Measurements from ENCODE around the gene MTR. TPM values are rescaled to one million over a fixed set of nuclear protein-coding genes. Genes with fewer than 3 reads are reported as not detected.

MTR gene
- 10 to 100 TPM; 35.2 to 37.0 TPM for total RNA-seq
- 20.2 TPM for polyA plus RNA-seq (2013, experiment 1 of 2)
- polyA plus RNA-seq (2013, experiment 2 of 2), result 23.6 TPM
- 71.8 to 345 (median 220) reads per million in 172 experiments for total RNA-seq

- Histone ChIP-seq H3K4me3 (ENCODE audit: low read length) (peak within 1 kb of the TSS; percentile 89), H3K4me1 (ENCODE audit: insufficient read depth, low read length) (peaks cover 23% of the 10 kb centered on the region), H3K27me3 (ENCODE audit: control insufficient read depth in 1 of 2, insufficient read depth in 2 of 2, low read length in 2 of 2) (peaks cover 0 to 4% of the 10 kb centered on the region in 2 experiments), H3K9me3 (ENCODE audit: control insufficient read depth in 1 of 2, insufficient read depth in 1 of 2, low read length in 2 of 2) (no peaks in the 10 kb centered on the region), H3K36me3 (ENCODE audit: insufficient read depth, low read length) (peaks cover under 1% of the 10 kb centered on the region), H3K27ac (ENCODE audit: low read depth in 1 of 2, low read length in 2 of 2) (peak within 1 kb of the TSS; percentile 88 to 99)
- TF ChIP-seq, protein P1, sequence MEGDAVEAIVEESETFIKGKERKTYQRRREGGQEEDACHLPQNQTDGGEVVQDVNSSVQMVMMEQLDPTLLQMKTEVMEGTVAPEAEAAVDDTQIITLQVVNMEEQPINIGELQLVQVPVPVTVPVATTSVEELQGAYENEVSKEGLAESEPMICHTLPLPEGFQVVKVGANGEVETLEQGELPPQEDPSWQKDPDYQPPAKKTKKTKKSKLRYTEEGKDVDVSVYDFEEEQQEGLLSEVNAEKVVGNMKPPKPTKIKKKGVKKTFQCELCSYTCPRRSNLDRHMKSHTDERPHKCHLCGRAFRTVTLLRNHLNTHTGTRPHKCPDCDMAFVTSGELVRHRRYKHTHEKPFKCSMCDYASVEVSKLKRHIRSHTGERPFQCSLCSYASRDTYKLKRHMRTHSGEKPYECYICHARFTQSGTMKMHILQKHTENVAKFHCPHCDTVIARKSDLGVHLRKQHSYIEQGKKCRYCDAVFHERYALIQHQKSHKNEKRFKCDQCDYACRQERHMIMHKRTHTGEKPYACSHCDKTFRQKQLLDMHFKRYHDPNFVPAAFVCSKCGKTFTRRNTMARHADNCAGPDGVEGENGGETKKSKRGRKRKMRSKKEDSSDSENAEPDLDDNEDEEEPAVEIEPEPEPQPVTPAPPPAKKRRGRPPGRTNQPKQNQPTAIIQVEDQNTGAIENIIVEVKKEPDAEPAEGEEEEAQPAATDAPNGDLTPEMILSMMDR (IDR thresholded peaks at IDR 0.05), result no peak
- H3K9me3 Mint-ChIP-seq, result no peaks in the 10 kb centered on the region
- DNase-seq (peak; percentile 91 to 98 (median 95)), ATAC-seq (ENCODE audit: poor library complexity) (peak; percentile 91)
- H3K36me3 Mint-ChIP-seq (ENCODE audit: low read depth), result peaks cover 25% of the 10 kb centered on the region
- POLR2A ChIA-PET, result interaction anchor here (0.6 to 2.0 kb wide), 18 partner anchors 9 to 1634 kb away, joined by 3 to 16 read pairs (median 5); partner anchors contain the start of genes B3GALNT2, HEATR1 and RBM34
- peaks cover 48% of the 10 kb centered on the region for H3K4me1 Mint-ChIP-seq (ENCODE audit: low read depth)
- peaks cover 9% of the 10 kb centered on the region for H3K27me3 Mint-ChIP-seq
- peak within 1 kb of the TSS; percentile 97 for H3K27ac Mint-ChIP-seq
- peak within 1 kb of the TSS; percentile 92 for H3K4me3 Mint-ChIP-seq
- CTCF ChIA-PET, result interaction anchor here (1.5 to 1.6 kb wide), 2 partner anchors 36 to 510 kb away, joined by 4 to 5 read pairs; no protein-coding TSS in a partner anchor
- intact Hi-C loops (cut with DNase I, micrococcal nuclease), result loop anchor here in 1 of 2 experiments (2.0 to 10.0 kb wide), 4 partner anchors 273 to 1280 kb away; partner anchors contain the start of genes ERO1B, LGALS8 and LYST
Observed at GRCh38 chr1:236795035-236795756, at the start of gene MTR. TSS of gene MTR (plus strand) at chr1:236795292. CDS start at chr1:236795704, 412 bp downstream.

DNA sequence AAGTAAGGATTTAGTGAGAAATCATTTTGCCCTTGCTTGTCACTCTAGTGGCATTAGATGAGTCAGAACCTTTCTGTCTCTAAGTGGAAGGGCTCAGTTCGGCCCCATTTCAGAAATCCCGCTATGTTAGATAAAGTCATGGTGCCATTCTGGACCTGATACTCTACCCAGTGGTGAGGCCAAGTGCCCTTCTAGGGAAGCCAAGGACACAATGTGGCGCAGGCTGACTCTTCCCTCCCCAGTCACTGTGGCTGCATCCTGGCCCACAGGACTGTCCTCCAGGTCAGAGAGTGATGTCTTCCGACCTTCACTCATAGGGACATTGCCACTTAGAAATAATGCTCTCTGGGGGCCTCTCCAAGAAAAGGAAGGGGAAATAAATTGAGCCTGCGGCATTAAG lies 48.3 kb upstream of the MTR start:
- ATAC-seq (ENCODE audit: poor library complexity), result no peak

GRCh38 chr1:236747311-236747985 lies 47.6 kb upstream of the MTR start:
- no peaks in the 10 kb centered on the region for H3K9me3 ChIP-seq (ENCODE audit: control insufficient read depth in 1 of 2, insufficient read depth in 1 of 2, low read length in 2 of 2)
- H3K36me3 ChIP-seq (ENCODE audit: insufficient read depth, low read length), result no peaks in the 10 kb centered on the region
- no peaks in the 10 kb centered on the region for H3K4me1 Mint-ChIP-seq (ENCODE audit: low read depth)
- H3K27ac Mint-ChIP-seq, result no peak overlapping the region
- ChIA-PET POLR2A (no interaction called here), CTCF (interaction anchor here (1.9 kb wide), 1 partner anchor 12 kb away, joined by 6 read pairs; no protein-coding TSS in a partner anchor)
- no peaks in the 10 kb centered on the region for H3K36me3 Mint-ChIP-seq (ENCODE audit: low read depth)
- intact Hi-C loops (cut with DNase I, micrococcal nuclease), result no loop called here
- no peaks in the 10 kb centered on the region for H3K4me1 ChIP-seq (ENCODE audit: insufficient read depth, low read length)
- peaks cover 4 to 7% of the 10 kb centered on the region in 2 experiments for H3K27me3 ChIP-seq (ENCODE audit: control insufficient read depth in 1 of 2, insufficient read depth in 2 of 2, low read length in 2 of 2)
- DNase-seq (no peak), ATAC-seq (ENCODE audit: poor library complexity) (no peak)
- peaks cover 37% of the 10 kb centered on the region for H3K27me3 Mint-ChIP-seq
- no peak overlapping the region for H3K4me3 Mint-ChIP-seq
- H3K9me3 Mint-ChIP-seq, result no peaks in the 10 kb centered on the region
- H3K4me3 ChIP-seq (ENCODE audit: low read length), result no peak overlapping the region
- no peak overlapping the region for H3K27ac ChIP-seq (ENCODE audit: low read depth in 1 of 2, low read length in 2 of 2)
- TF ChIP-seq, protein P1 (IDR thresholded peaks at IDR 0.05), result no peak

More for the DNA sequence above, 48.3 kb upstream of the MTR start:
- H3K36me3 ChIP-seq (ENCODE audit: insufficient read depth, low read length), result no peaks in the 10 kb centered on the region
- peaks cover 4 to 7% of the 10 kb centered on the region in 2 experiments for H3K27me3 ChIP-seq (ENCODE audit: control insufficient read depth in 1 of 2, insufficient read depth in 2 of 2, low read length in 2 of 2)
- DNase-seq, result no peak
- Mint-ChIP-seq H3K27me3 (peaks cover 40% of the 10 kb centered on the region), H3K9me3 (no peaks in the 10 kb centered on the region), H3K27ac (no peak overlapping the region), H3K4me3 (no peak overlapping the region), H3K36me3 (ENCODE audit: low read depth) (no peaks in the 10 kb centered on the region), H3K4me1 (ENCODE audit: low read depth) (no peaks in the 10 kb centered on the region)
- intact Hi-C loops (cut with DNase I, micrococcal nuclease), result no loop called here
- CTCF ChIA-PET, result no interaction called here
- H3K4me1 ChIP-seq (ENCODE audit: insufficient read depth, low read length), result no peaks in the 10 kb centered on the region
- TF ChIP-seq, protein P1 (IDR thresholded peaks at IDR 0.05), result no peak
- POLR2A ChIA-PET, result no interaction called here
- no peaks in the 10 kb centered on the region for H3K9me3 ChIP-seq (ENCODE audit: control insufficient read depth in 1 of 2, insufficient read depth in 1 of 2, low read length in 2 of 2)
- no peak overlapping the region for H3K4me3 ChIP-seq (ENCODE audit: low read length)
- no peak overlapping the region for H3K27ac ChIP-seq (ENCODE audit: low read depth in 1 of 2, low read length in 2 of 2)

All from CD4-positive, alpha-beta T cell (primary cell).